Liver (tissue), 3 donors: ENCODE measurements around the gene CAVIN4.

Source experiments
- ATF3 ChIP-seq: IDR thresholded peaks from 2 replicates; pipeline ENCODE4 v1.6.1; 2016; ENCODE audit warnings: antibody characterized with exemption
- EGR1 ChIP-seq, 2 donors: IDR thresholded peaks; 2 replicates each; pipeline ENCODE4 v1.6.1; 2016 to 2018; ENCODE audit warnings: antibody characterized with exemption in 2 of 2, low read depth in 2 of 2
- FOXA1 ChIP-seq: IDR thresholded peaks from 2 replicates; pipeline ENCODE4 v1.6.1; 2016; ENCODE audit warnings: antibody characterized with exemption
- GABPA ChIP-seq, 2 donors: IDR thresholded peaks in 1 of 2; conservative IDR thresholded peaks in 1 of 2; 2 replicates each; pipeline ENCODE4 v1.6.1; 2016; ENCODE audit warnings: antibody characterized with exemption in 2 of 2, mild to moderate bottlenecking in 1 of 2, moderate library complexity in 1 of 2
- RAD21 ChIP-seq, 2 donors: IDR thresholded peaks; 2 replicates each; pipeline ENCODE4 v1.6.1; 2016; ENCODE audit warnings: antibody characterized with exemption in 2 of 2, mild to moderate bottlenecking in 2 of 2
- REST ChIP-seq: IDR thresholded peaks from 2 replicates; pipeline ENCODE4 v1.6.1; 2016; ENCODE audit warnings: antibody characterized with exemption, mild to moderate bottlenecking
- RXRA ChIP-seq, 2 donors: IDR thresholded peaks; 2 replicates each; pipeline ENCODE4 v1.6.1; 2017 to 2018; ENCODE audit warnings: antibody characterized with exemption in 2 of 2, mild to moderate bottlenecking in 1 of 2
- TAF1 ChIP-seq: conservative IDR thresholded peaks from 2 replicates; pipeline ENCODE4 v1.6.1; 2016; ENCODE audit warnings: antibody characterized with exemption, mild to moderate bottlenecking
- YY1 ChIP-seq: IDR thresholded peaks from 2 replicates; pipeline ENCODE4 v1.6.1; 2016; ENCODE audit warnings: antibody characterized with exemption, mild to moderate bottlenecking
- TF ChIP-seq, protein P1 (sequence below): fragments of 150-350 bp; IDR thresholded peaks from 2 replicates; pipeline ENCODE4 v1.5.1; 2017; ENCODE audit warnings: improper control_type of control experiment, low read depth, low read length; ENCODE audit not compliant: missing input control
- TF ChIP-seq, protein P2 (sequence below): IDR thresholded peaks from 2 replicates; pipeline ENCODE4 v1.6.1; 2016; ENCODE audit warnings: antibody characterized with exemption
- donor health status: healthy.
- donor health status: healthy.

- TF ChIP-seq, protein P1, sequence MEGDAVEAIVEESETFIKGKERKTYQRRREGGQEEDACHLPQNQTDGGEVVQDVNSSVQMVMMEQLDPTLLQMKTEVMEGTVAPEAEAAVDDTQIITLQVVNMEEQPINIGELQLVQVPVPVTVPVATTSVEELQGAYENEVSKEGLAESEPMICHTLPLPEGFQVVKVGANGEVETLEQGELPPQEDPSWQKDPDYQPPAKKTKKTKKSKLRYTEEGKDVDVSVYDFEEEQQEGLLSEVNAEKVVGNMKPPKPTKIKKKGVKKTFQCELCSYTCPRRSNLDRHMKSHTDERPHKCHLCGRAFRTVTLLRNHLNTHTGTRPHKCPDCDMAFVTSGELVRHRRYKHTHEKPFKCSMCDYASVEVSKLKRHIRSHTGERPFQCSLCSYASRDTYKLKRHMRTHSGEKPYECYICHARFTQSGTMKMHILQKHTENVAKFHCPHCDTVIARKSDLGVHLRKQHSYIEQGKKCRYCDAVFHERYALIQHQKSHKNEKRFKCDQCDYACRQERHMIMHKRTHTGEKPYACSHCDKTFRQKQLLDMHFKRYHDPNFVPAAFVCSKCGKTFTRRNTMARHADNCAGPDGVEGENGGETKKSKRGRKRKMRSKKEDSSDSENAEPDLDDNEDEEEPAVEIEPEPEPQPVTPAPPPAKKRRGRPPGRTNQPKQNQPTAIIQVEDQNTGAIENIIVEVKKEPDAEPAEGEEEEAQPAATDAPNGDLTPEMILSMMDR = no peak
- TF ChIP-seq REST (no peak), TAF1 (no peak), EGR1 (IDR thresholded peaks at IDR 0.05; ENCODE audit: low read depth in 2 of 2) (no peak), YY1 (no peak), GABPA (IDR thresholded peaks at IDR 0.05 in 1 of 2, conservative IDR thresholded peaks at IDR 0.05 in 1 of 2) (no peak), RXRA (IDR thresholded peaks at IDR 0.05) (no peak), RAD21 (IDR thresholded peaks at IDR 0.05) (no peak), ATF3 (no peak), FOXA1 (no peak)
- TF ChIP-seq, protein P2, sequence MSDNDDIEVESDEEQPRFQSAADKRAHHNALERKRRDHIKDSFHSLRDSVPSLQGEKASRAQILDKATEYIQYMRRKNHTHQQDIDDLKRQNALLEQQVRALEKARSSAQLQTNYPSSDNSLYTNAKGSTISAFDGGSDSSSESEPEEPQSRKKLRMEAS = no peak
These were observed 2.4 kb downstream of the CAVIN4 start for GRCh38 chr9:100580257-100580656.
